GM06990 (cell line): ENCODE data around the gene ADORA1.

Source experiments
- DNase-seq: peaks from one replicate; pipeline ENCODE4 v3.0.0-alpha.2; 2011; ENCODE audit not compliant: insufficient read length; ENCODE audit errors: extremely low read depth
- H3K27me3 ChIP-seq: replicated peaks from 2 replicates; pipeline ENCODE4 v1.6.0; 2011; ENCODE audit warnings: low read length; ENCODE audit not compliant: control insufficient read depth, insufficient read depth
- H3K36me3 ChIP-seq: 2 replicates; pipeline ENCODE4 v1.5.1; 2011; ENCODE audit warnings: low read length; ENCODE audit not compliant: control insufficient read depth, insufficient read depth
- H3K4me3 ChIP-seq: replicated peaks from 2 replicates; pipeline ENCODE4 v1.5.1; 2011; ENCODE audit warnings: low read depth, mild to moderate bottlenecking, control low read depth, low read length
- CTCF ChIP-seq: IDR thresholded peaks from 2 replicates; pipeline ENCODE4 v1.5.1; 2011; ENCODE audit warnings: low read length, control low read depth, mild to moderate bottlenecking, inconsistent platforms; ENCODE audit not compliant: insufficient read depth, poor library complexity, severe bottlenecking

ADORA1 gene

GRCh38 chr1:203163891-203164635, 36.5 kb downstream of the ADORA1 start:
- no peak for TF ChIP-seq CTCF
- no peaks in the 10 kb centered on the region; the same call in 1 of the 2 replicates for H3K27me3 ChIP-seq
- no peaks in the 10 kb centered on the region for H3K36me3 ChIP-seq
- DNase-seq = no peak
- H3K4me3 ChIP-seq = no peak overlapping the region

GRCh38 chr1:203165101-203165799, 37.7 kb downstream of the ADORA1 start:
- Histone ChIP-seq H3K36me3 (no peaks in the 10 kb centered on the region), H3K4me3 (no peak overlapping the region), H3K27me3 (no peaks in the 10 kb centered on the region; the same call in 1 of the 2 replicates)
- TF ChIP-seq CTCF = no peak
- no peak for DNase-seq

GRCh38 chr1:203165800-203166161, 38.3 kb downstream of the ADORA1 start:
- no peak for TF ChIP-seq CTCF
- Histone ChIP-seq H3K36me3 (no peaks in the 10 kb centered on the region), H3K4me3 (no peak overlapping the region), H3K27me3 (no peaks in the 10 kb centered on the region; the same call in 1 of the 2 replicates)
- no peak for DNase-seq

- Histone ChIP-seq H3K36me3 (no peaks in the 10 kb centered on the region), H3K4me3 (no peak overlapping the region), H3K27me3 (no peaks in the 10 kb centered on the region; the same call in 1 of the 2 replicates)
- no peak for DNase-seq
- TF ChIP-seq CTCF = peak; percentile 53
Measured at GRCh38 chr1:203166192-203166940, 38.8 kb downstream of the ADORA1 start.

- H3K27me3 ChIP-seq = no peaks in the 10 kb centered on the region; the same call in 1 of the 2 replicates
- H3K4me3 ChIP-seq = no peak overlapping the region
- H3K36me3 ChIP-seq = no peaks in the 10 kb centered on the region
- no peak for DNase-seq
- TF ChIP-seq CTCF = no peak
Measured at GRCh38 chr1:203167026-203167912, 39.7 kb downstream of the ADORA1 start.
